HEK293T (cell line): ENCODE measurements around the gene ANO4.
"Not testable (repeated sequence)": the region's sequence is repeated elsewhere in the genome, so short reads cannot be mapped to it uniquely, and the experiment has no call there.

Source experiments
- ARNT ChIP-seq: fragments of 450-650 bp; IDR thresholded peaks from 2 replicates; pipeline ENCODE4 v1.6.1; 2017; ENCODE audit warnings: mild to moderate bottlenecking
- BHLHE40 ChIP-seq: fragments of 450-650 bp; IDR thresholded peaks from 2 replicates; pipeline ENCODE4 v1.6.1; 2016; ENCODE audit warnings: mild to moderate bottlenecking, moderate library complexity, borderline replicate concordance
- NFRKB ChIP-seq: fragments of 450-650 bp; IDR thresholded peaks from 2 replicates; pipeline ENCODE4 v1.6.1; 2016; ENCODE audit warnings: mild to moderate bottlenecking, moderate library complexity
- SP1 ChIP-seq: fragments of 450-650 bp; IDR thresholded peaks from 2 replicates; pipeline ENCODE4 v1.6.1; 2017
- TARDBP ChIP-seq: fragments of 450-650 bp; IDR thresholded peaks from 2 replicates; pipeline ENCODE4 v1.6.1; 2016
- TF ChIP-seq, protein P1 (sequence below): fragments of 450-650 bp; IDR thresholded peaks from 2 replicates; pipeline ENCODE4 v1.6.1; 2016

DNA sequence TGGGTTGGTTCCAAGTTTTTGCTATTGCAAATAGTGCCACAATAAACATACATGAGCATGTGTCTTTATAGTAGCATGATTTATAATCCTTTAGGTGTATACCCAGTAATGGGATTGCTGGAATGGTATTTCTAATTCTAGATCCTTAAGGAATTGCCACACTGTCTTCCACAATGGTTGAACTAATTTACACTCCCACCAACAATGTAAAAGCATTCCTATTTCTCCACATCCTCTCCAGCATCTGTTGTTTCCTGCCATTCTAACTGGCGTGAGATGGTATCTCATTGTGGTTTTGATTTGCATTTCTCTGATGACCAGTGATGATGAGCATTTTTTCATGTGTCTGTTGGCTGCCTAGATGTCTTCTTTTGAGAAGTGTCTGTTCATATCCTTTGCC, 139.0 kb downstream of the ANO4 start:
- TF ChIP-seq, protein P1, sequence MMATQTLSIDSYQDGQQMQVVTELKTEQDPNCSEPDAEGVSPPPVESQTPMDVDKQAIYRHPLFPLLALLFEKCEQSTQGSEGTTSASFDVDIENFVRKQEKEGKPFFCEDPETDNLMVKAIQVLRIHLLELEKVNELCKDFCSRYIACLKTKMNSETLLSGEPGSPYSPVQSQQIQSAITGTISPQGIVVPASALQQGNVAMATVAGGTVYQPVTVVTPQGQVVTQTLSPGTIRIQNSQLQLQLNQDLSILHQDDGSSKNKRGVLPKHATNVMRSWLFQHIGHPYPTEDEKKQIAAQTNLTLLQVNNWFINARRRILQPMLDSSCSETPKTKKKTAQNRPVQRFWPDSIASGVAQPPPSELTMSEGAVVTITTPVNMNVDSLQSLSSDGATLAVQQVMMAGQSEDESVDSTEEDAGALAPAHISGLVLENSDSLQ = not testable (repeated sequence)
- not testable (repeated sequence) for TF ChIP-seq NFRKB, BHLHE40, SP1, TARDBP, ARNT
